GM23248 (cell line): ENCODE measurements around the gene MRGPRG.

ENCODE experiments used
- EZH2 ChIP-seq: fragments of 200-600 bp; sonication (generic); IDR thresholded peaks from 2 replicates; pipeline ENCODE4 v1.6.1; 2018; ENCODE audit warnings: antibody characterized with exemption, mild to moderate bottlenecking; ENCODE audit not compliant: insufficient read depth, poor library complexity, severe bottlenecking
- EZH2phosphoT487 ChIP-seq: fragments of 200-600 bp; sonication (generic); IDR thresholded peaks from 2 replicates; pipeline ENCODE4 v1.6.1; 2018; ENCODE audit warnings: antibody characterized with exemption, moderate library complexity, mild to moderate bottlenecking, low read depth; ENCODE audit not compliant: insufficient read depth

GRCh38 chr11:3232956-3233355 lies 14.3 kb upstream of the MRGPRG start:
- no peak for TF ChIP-seq EZH2phosphoT487
- TF ChIP-seq EZH2 = no peak
